GM23338 (cell line): ENCODE results near the gene SEMA5A. TPM values are rescaled to one million over a fixed set of nuclear protein-coding genes. Genes with fewer than 3 reads are reported as not detected.

Experiments
- ATAC-seq: fragments of 200-7000 bp; cut with Tn5 transposase; 3 replicates; pipeline ENCODE4 v1.9.1; 2020
- DNase-seq: peaks from one replicate; pipeline ENCODE4 v3.0.0-alpha.2; 2015; ENCODE audit warnings: low spot score
- H2AFZ ChIP-seq: fragments of 200-600 bp; sonication (generic); 2 replicates; pipeline ENCODE4 v1.8.0; 2016; ENCODE audit warnings: antibody characterized with exemption, mild to moderate bottlenecking, moderate library complexity
- H3F3A ChIP-seq: fragments of 200-600 bp; sonication (generic); replicated peaks from 2 replicates; pipeline ENCODE4 v1.8.0; 2017; ENCODE audit warnings: antibody characterized with exemption, mixed run types, low read depth
- H3K27ac ChIP-seq: fragments of 200-600 bp; sonication (generic); 2 replicates; pipeline ENCODE4 v1.6.1; 2016; ENCODE audit warnings: low read depth
- H3K27me3 ChIP-seq: fragments of 200-600 bp; sonication (generic); 2 replicates; pipeline ENCODE4 v1.8.0; 2016; ENCODE audit warnings: mild to moderate bottlenecking, mixed run types, moderate library complexity; ENCODE audit not compliant: insufficient read depth
- H3K36me3 ChIP-seq: fragments of 200-600 bp; sonication (generic); 2 replicates; pipeline ENCODE4 v1.8.0; 2016; ENCODE audit warnings: mild to moderate bottlenecking; ENCODE audit not compliant: insufficient read depth
- H3K4me1 ChIP-seq: fragments of 200-600 bp; sonication (generic); 2 replicates; pipeline ENCODE4 v1.8.0; 2016; ENCODE audit warnings: mild to moderate bottlenecking, moderate library complexity; ENCODE audit not compliant: insufficient read depth
- H3K4me2 ChIP-seq: fragments of 200-600 bp; sonication (generic); 2 replicates; pipeline ENCODE4 v1.7.1; 2017; ENCODE audit warnings: mixed run types
- H3K4me3 ChIP-seq: fragments of 200-600 bp; sonication (generic); 2 replicates; pipeline ENCODE4 v1.6.1; 2016; ENCODE audit warnings: mixed run types
- H3K79me2 ChIP-seq: fragments of 200-600 bp; sonication (generic); replicated peaks from 2 replicates; pipeline ENCODE4 v1.8.0; 2017; ENCODE audit warnings: mild to moderate bottlenecking; ENCODE audit not compliant: insufficient read depth
- H3K9me2 ChIP-seq: fragments of 200-600 bp; sonication (generic); 2 replicates; pipeline ENCODE4 v1.8.0; 2017; ENCODE audit not compliant: insufficient read depth
- H4K20me1 ChIP-seq: fragments of 200-600 bp; sonication (generic); replicated peaks from 2 replicates; pipeline ENCODE4 v1.8.0; 2017; ENCODE audit warnings: mild to moderate bottlenecking; ENCODE audit not compliant: insufficient read depth
- H3K27ac Mint-ChIP-seq: 2 replicates; pipeline ENCODE4 v1.8.0; 2020; ENCODE audit warnings: inconsistent platforms, mild to moderate bottlenecking, moderate library complexity, mixed read lengths
- H3K27me3 Mint-ChIP-seq: 3 replicates; pipeline ENCODE4 v1.8.0; 2022; ENCODE audit warnings: low read depth, mild to moderate bottlenecking, moderate library complexity, mixed read lengths, inconsistent platforms; ENCODE audit not compliant: insufficient read depth, poor library complexity
- H3K36me3 Mint-ChIP-seq: 3 replicates; pipeline ENCODE4 v1.8.0; 2021; ENCODE audit warnings: low read depth, mild to moderate bottlenecking, inconsistent platforms, moderate library complexity, mixed read lengths
- H3K4me1 Mint-ChIP-seq: 3 replicates; pipeline ENCODE4 v1.8.0; 2020; ENCODE audit warnings: mild to moderate bottlenecking, inconsistent platforms, mixed read lengths
- H3K4me3 Mint-ChIP-seq: 3 replicates; pipeline ENCODE4 v1.8.0; 2021; ENCODE audit warnings: moderate library complexity, mild to moderate bottlenecking, inconsistent platforms, mixed read lengths
- H3K9me3 Mint-ChIP-seq: 3 replicates; pipeline ENCODE4 v1.8.0; 2020; ENCODE audit warnings: moderate library complexity, mild to moderate bottlenecking, inconsistent platforms, mixed read lengths
- CREB1 ChIP-seq: fragments of 250-450 bp; sonication (Bioruptor Pico); IDR thresholded peaks from 2 replicates; pipeline ENCODE4 v1.5.0; 2020; ENCODE audit warnings: low read depth, mild to moderate bottlenecking, moderate library complexity
- CTCF ChIP-seq, 2 experiments: fragments of 200-600 bp in 1 of 2; sonication (generic) in 1 of 2; conservative IDR thresholded peaks; 2 replicates each; pipeline versions ENCODE4 v1.5.1 to v1.6.1; 2016 to 2017; ENCODE audit warnings: antibody characterized with exemption in 2 of 2, low read depth in 2 of 2, mild to moderate bottlenecking in 2 of 2, moderate library complexity in 1 of 2
- ETS1 ChIP-seq: IDR thresholded peaks from 2 replicates; pipeline ENCODE4 v1.6.1; 2016; ENCODE audit warnings: antibody characterized with exemption
- EZH2 ChIP-seq: fragments of 200-600 bp; sonication (generic); IDR thresholded peaks from one replicate; pipeline ENCODE4 v1.8.0; 2017; ENCODE audit warnings: antibody characterized with exemption, mild to moderate bottlenecking, low read depth; ENCODE audit not compliant: unreplicated experiment
- EZH2phosphoT487 ChIP-seq: fragments of 200-600 bp; sonication (generic); IDR thresholded peaks from one replicate; pipeline ENCODE4 v1.8.1; 2018; ENCODE audit warnings: antibody characterized with exemption; ENCODE audit not compliant: unreplicated experiment
- JUNB ChIP-seq: IDR thresholded peaks from one replicate; pipeline ENCODE4 v1.6.1; 2016; ENCODE audit warnings: antibody characterized with exemption; ENCODE audit not compliant: unreplicated experiment
- NANOG ChIP-seq: IDR thresholded peaks from 2 replicates; pipeline ENCODE4 v1.6.1; 2016; ENCODE audit warnings: antibody characterized with exemption, borderline replicate concordance
- POLR2AphosphoS5 ChIP-seq: IDR thresholded peaks from 2 replicates; pipeline ENCODE4 v1.6.1; 2016; ENCODE audit warnings: antibody characterized with exemption, low read depth
- REST ChIP-seq: IDR thresholded peaks from one replicate; pipeline ENCODE4 v1.6.1; 2018; ENCODE audit warnings: antibody characterized with exemption; ENCODE audit not compliant: unreplicated experiment
- STAT1 ChIP-seq: IDR thresholded peaks from one replicate; pipeline ENCODE4 v1.6.1; 2016; ENCODE audit warnings: antibody characterized with exemption; ENCODE audit not compliant: unreplicated experiment
- ZNF114 ChIP-seq: fragments of 250-450 bp; sonication (Bioruptor Pico); IDR thresholded peaks from 2 replicates; pipeline ENCODE4 v1.5.0; 2020; ENCODE audit warnings: mild to moderate bottlenecking, moderate library complexity
- ZNF331 ChIP-seq: fragments of 250-450 bp; sonication (Bioruptor Pico); IDR thresholded peaks from 2 replicates; pipeline ENCODE4 v1.5.0; 2020; ENCODE audit warnings: low read depth, mild to moderate bottlenecking, moderate library complexity
- ZNF462 ChIP-seq: fragments of 250-450 bp; sonication (Bioruptor Pico); IDR thresholded peaks from 2 replicates; pipeline ENCODE4 v1.5.0; 2020; ENCODE audit warnings: mild to moderate bottlenecking, moderate library complexity
- polyA plus RNA-seq: library from polyadenylated mRNA; unstranded; fragments of >200 nt; fragmentation: Nextera tagmentation; extraction: Ambion mirVana; gene quantifications from 2 replicates; pipeline ENCODE4 v1.2.1, GENCODE V29; 2016
- total RNA-seq: library from RNA; depleted of rRNA; stranded (reverse); fragments of >200 nt; shearing (Covaris generic); gene quantifications from 2 replicates; pipeline ENCODE4 v1.2.3, GENCODE V29; 2014

Gene SEMA5A
- total and polyA plus RNA-seq, 2 experiments from 2014 or later = 2.1 to 8.1 TPM

GRCh38 chr5:9447691-9448090, 98.2 kb downstream of the SEMA5A start:
- H2AFZ ChIP-seq = no peak overlapping the region
- Mint-ChIP-seq H3K9me3 (peaks cover 16% of the 10 kb centered on the region), H3K4me1 (peaks cover 5% of the 10 kb centered on the region; the same call in 2 of the 3 replicates), H3K27me3 (no peaks in the 10 kb centered on the region), H3K27ac (no peak overlapping the region), H3K4me3 (no peak overlapping the region), H3K36me3 (peaks cover 12% of the 10 kb centered on the region; the same call in 2 of the 3 replicates)
- H3K4me1 ChIP-seq = 0 out of 2 replicates have a peak, but pooled peaks cover 4% of the 10 kb centered on the region
- H3F3A ChIP-seq = no peaks in the 10 kb centered on the region
- no peaks in the 10 kb centered on the region; the same call in 1 of the 2 replicates for H3K79me2 ChIP-seq
- H3K4me3 ChIP-seq = no peak overlapping the region
- H3K27ac ChIP-seq = no peak overlapping the region
- 0 out of 2 replicates have a peak, but pooled peaks cover 10% of the 10 kb centered on the region for H3K9me2 ChIP-seq
- no peaks in the 10 kb centered on the region for H4K20me1 ChIP-seq
- H3K4me2 ChIP-seq = no peak overlapping the region
- no peak for ATAC-seq
- no peaks in the 10 kb centered on the region for H3K36me3 ChIP-seq
- DNase-seq = no peak
- TF ChIP-seq STAT1 (no peak), ZNF114 (CRISPR knock-in tag) (no peak), ETS1 (no peak), REST (no peak), ZNF462 (CRISPR knock-in tag) (no peak), NANOG (no peak), JUNB (no peak), CTCF (conservative IDR thresholded peaks at IDR 0.05; ENCODE audit: low read depth in 2 of 2) (no peak), EZH2phosphoT487 (no peak), POLR2AphosphoS5 (no peak), CREB1 (CRISPR knock-in tag) (no peak), ZNF331 (no peak), EZH2 (no peak)
- H3K27me3 ChIP-seq = no peaks in the 10 kb centered on the region
